ENCODE data around the gene C3orf20.

DNA sequence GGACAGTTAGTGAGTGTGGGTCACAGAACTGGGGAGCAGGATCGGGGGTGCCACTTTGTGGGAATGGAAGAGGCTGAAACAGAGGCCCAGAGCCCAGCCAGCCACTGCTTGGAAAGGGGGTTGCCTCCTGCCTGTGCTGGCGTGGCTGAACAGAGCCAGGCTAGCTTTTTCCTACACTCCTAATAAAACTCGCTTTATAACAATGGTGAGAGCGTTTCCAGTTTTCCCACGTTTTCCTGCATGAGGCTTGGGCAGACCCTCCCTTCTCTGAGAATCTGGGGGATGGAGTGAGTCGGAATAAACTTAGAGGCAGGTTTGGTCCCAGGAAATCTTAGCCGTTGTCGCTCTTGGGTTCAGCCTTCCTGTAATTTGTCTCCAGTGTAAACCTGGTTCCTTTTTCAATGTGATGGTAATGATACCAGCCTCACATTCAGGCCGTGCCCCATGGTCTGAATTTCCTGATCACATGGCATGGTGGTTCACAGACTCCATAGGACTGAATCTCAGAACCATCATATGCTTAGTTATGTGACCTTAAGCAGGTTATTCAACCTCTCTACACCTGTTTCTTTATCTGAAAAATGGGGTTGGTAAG, 137.4 kb downstream of the C3orf20 start:
- TF ChIP-seq, protein P1, sequence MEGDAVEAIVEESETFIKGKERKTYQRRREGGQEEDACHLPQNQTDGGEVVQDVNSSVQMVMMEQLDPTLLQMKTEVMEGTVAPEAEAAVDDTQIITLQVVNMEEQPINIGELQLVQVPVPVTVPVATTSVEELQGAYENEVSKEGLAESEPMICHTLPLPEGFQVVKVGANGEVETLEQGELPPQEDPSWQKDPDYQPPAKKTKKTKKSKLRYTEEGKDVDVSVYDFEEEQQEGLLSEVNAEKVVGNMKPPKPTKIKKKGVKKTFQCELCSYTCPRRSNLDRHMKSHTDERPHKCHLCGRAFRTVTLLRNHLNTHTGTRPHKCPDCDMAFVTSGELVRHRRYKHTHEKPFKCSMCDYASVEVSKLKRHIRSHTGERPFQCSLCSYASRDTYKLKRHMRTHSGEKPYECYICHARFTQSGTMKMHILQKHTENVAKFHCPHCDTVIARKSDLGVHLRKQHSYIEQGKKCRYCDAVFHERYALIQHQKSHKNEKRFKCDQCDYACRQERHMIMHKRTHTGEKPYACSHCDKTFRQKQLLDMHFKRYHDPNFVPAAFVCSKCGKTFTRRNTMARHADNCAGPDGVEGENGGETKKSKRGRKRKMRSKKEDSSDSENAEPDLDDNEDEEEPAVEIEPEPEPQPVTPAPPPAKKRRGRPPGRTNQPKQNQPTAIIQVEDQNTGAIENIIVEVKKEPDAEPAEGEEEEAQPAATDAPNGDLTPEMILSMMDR (conservative IDR thresholded peaks at IDR 0.05) = no peak
- TF ChIP-seq ZFX (IDR thresholded peaks at IDR 0.05) = no peak
